BJ (cell line): ENCODE results near the gene MARCHF3. TPM values are rescaled to one million over a fixed set of nuclear protein-coding genes. Genes with fewer than 3 reads are reported as not detected.
A peak's percentile ranks its signal among the peaks of the same experiment; 100 is the strongest.
"Not testable (repeated sequence)": the region's sequence is repeated elsewhere in the genome, so short reads cannot be mapped to it uniquely, and the experiment has no call there.

ENCODE experiments used
- CTCF ChIA-PET: fragments of 350-600 bp; formaldehyde crosslinking; extraction: SDS; loops from one replicate; lab custom pipeline; 2021; ENCODE audit warnings: antibody characterized with exemption, inconsistent platforms; lab: Yijun Ruan, JAX
- POLR2A ChIA-PET: fragments of 300-600 bp; sonication (Branson Sonifier 250); formaldehyde crosslinking; extraction: SDS; loops from one replicate; lab custom pipeline; 2021; ENCODE audit warnings: antibody characterized with exemption; lab: Charles Lee
- DNase-seq: peaks from one replicate; pipeline ENCODE4 v3.0.0-alpha.2; 2011; ENCODE audit warnings: low read depth
- H3K27me3 ChIP-seq: 2 replicates; pipeline ENCODE4 v1.6.0; 2011; ENCODE audit warnings: low read length; ENCODE audit not compliant: control insufficient read depth, insufficient read depth
- H3K36me3 ChIP-seq: 2 replicates; pipeline ENCODE4 v1.5.1; 2011; ENCODE audit warnings: low read length; ENCODE audit not compliant: control insufficient read depth, insufficient read depth
- H3K4me3 ChIP-seq: 2 replicates; pipeline ENCODE4 v1.5.1; 2011; ENCODE audit warnings: low read depth, mild to moderate bottlenecking, control low read depth, low read length
- CTCF ChIP-seq: IDR thresholded peaks from 2 replicates; pipeline ENCODE4 v1.5.1; 2011; ENCODE audit warnings: low read depth, mild to moderate bottlenecking, control low read depth, inconsistent platforms, low read length, moderate library complexity; ENCODE audit not compliant: insufficient read depth
- polyA plus RNA-seq: library from polyadenylated mRNA; depleted of rRNA; stranded (reverse); fragments of >200 nt; gene quantifications from 2 replicates; pipeline ENCODE4 v1.2.3, GENCODE V29; 2011

The MARCHF3 gene
- polyA plus RNA-seq, 1 experiment, result 8.6 TPM

- TF ChIP-seq CTCF, result no peak
- Histone ChIP-seq H3K4me3 (no peak overlapping the region), H3K27me3 (no peaks in the 10 kb centered on the region), H3K36me3 (no peaks in the 10 kb centered on the region)
- peak; percentile 38 for DNase-seq
- CTCF ChIA-PET, result interaction anchor here (1.5 kb wide), 1 partner anchor 11 kb away, joined by 3 read pairs; no protein-coding TSS in a partner anchor
- POLR2A ChIA-PET, result no interaction called here
Measured at GRCh38 chr5:126912616-126913200, 117.7 kb downstream of the MARCHF3 start.

GRCh38 chr5:126911986-126912385 is 118.4 kb downstream of the MARCHF3 start:
- ChIA-PET POLR2A (no interaction called here), CTCF (interaction anchor here (1.5 kb wide), 2 partner anchors 8 to 10 kb away, joined by 3 read pairs; no protein-coding TSS in a partner anchor)
- Histone ChIP-seq H3K36me3 (no peaks in the 10 kb centered on the region), H3K27me3 (no peaks in the 10 kb centered on the region), H3K4me3 (no peak overlapping the region)
- no peak for TF ChIP-seq CTCF
- no peak for DNase-seq

- POLR2A ChIA-PET, result no interaction called here
- no peak for TF ChIP-seq CTCF
- CTCF ChIA-PET, result no interaction called here
- no peak overlapping the region for H3K4me3 ChIP-seq
- no peaks in the 10 kb centered on the region for H3K36me3 ChIP-seq
- H3K27me3 ChIP-seq, result no peaks in the 10 kb centered on the region
- no peak for DNase-seq
Measured at GRCh38 chr5:126909856-126910255, 120.5 kb downstream of the MARCHF3 start.

- POLR2A ChIA-PET, CTCF ChIA-PET: not testable (repeated sequence)
Measured at GRCh38 chr5:126904407-126904806, 126.0 kb downstream of the MARCHF3 start.

GRCh38 chr5:126900796-126901195 is 129.6 kb downstream of the MARCHF3 start:
- no peak for TF ChIP-seq CTCF
- Histone ChIP-seq H3K27me3 (no peaks in the 10 kb centered on the region), H3K36me3 (no peaks in the 10 kb centered on the region), H3K4me3 (no peak overlapping the region)
- ChIA-PET CTCF (interaction anchor here (1.9 kb wide), 1 partner anchor 14 kb away, joined by 4 read pairs; no protein-coding TSS in a partner anchor), POLR2A (no interaction called here)
- no peak for DNase-seq

More at GRCh38 chr5:126904407-126904806, 126.0 kb downstream of the MARCHF3 start:
- not testable (repeated sequence) for DNase-seq, H3K4me3 ChIP-seq, H3K27me3 ChIP-seq, H3K36me3 ChIP-seq

- CTCF ChIA-PET, result no interaction called here
- DNase-seq, result no peak
- no peak for TF ChIP-seq CTCF
- POLR2A ChIA-PET, result no interaction called here
- Histone ChIP-seq H3K4me3 (no peak overlapping the region), H3K27me3 (no peaks in the 10 kb centered on the region), H3K36me3 (no peaks in the 10 kb centered on the region)
Measured at GRCh38 chr5:126899476-126899875, 130.9 kb downstream of the MARCHF3 start.
